ENCODE data around the gene SUPT3H.

- TF ChIP-seq POLR2AphosphoS5 (IDR thresholded peaks at IDR 0.05; ENCODE audit: low read depth, low read length) (no peak), E2F5 (CRISPR knock-in tag; conservative IDR thresholded peaks at IDR 0.05) (no peak), AFF4 (CRISPR knock-in tag; IDR thresholded peaks at IDR 0.05) (no peak)
Observed at GRCh38 chr6:45260696-45261095, 117.0 kb downstream of the SUPT3H start.

Data from HepG2 (cell line).